SU-DHL-6 (cell line): ENCODE measurements around the gene FIGNL2.

Source experiments
- CTCF ChIP-seq: fragments of 200-600 bp; sonication (generic); IDR thresholded peaks from one replicate; pipeline ENCODE4 v1.5.1; 2017; ENCODE audit warnings: antibody characterized with exemption, mild to moderate bottlenecking, low read length, moderate library complexity; ENCODE audit not compliant: insufficient read depth, poor library complexity, severe bottlenecking
- EZH2phosphoT487 ChIP-seq: fragments of 200-600 bp; sonication (generic), shearing (Covaris generic); conservative IDR thresholded peaks from 2 replicates; pipeline ENCODE4 v1.6.1; 2018; ENCODE audit warnings: mild to moderate bottlenecking, antibody characterized with exemption, low read length, moderate library complexity, mixed read lengths

DNA sequence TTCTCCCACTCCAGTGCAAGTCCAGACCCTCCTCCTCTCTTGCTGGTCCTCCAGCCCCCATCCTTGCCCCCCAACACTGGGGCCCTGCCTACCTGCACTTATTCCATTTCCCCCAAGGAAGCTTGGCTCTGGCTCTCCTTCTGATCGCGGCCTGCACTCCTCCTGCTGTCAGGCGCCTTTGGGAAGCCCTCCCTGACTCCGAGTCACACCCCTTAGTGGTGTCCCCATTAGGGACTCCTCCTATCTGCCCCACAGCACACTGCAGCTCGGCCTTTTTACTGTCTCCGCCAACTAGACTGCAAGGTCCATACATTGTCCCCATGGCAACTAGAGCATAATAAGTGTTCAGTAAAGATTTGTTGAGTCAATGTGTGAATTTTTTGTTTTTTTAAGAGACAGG lies 32.9 kb downstream of the FIGNL2 start:
- TF ChIP-seq CTCF (no peak), EZH2phosphoT487 (no peak)
